ENCODE measurements around the gene CCSAP. TPM values are rescaled to one million over a fixed set of nuclear protein-coding genes. Genes with fewer than 3 reads are reported as not detected.

The CCSAP gene
- total and polyA plus RNA-seq, 2 of the 13 experiments (the other 11 are each of a cell fraction or from before 2014, with no cell fraction given): 3.7 to 9.0 TPM

GRCh38 chr1:229341774-229342655 is 832 bp downstream of the CCSAP start (continued):
- TF ChIP-seq ATF4 (CRISPR knock-in tag; IDR thresholded peaks at IDR 0.05) (peak in 1 of 2 experiments; percentile 39; a peak in 1 of 4 replicates), KLF12 (CRISPR knock-in tag; IDR thresholded peaks at IDR 0.05; ENCODE audit: borderline replicate concordance) (peak; percentile 81; the same call in 1 of the 2 replicates), ZFX (CRISPR knock-in tag; IDR thresholded peaks at IDR 0.05; ENCODE audit: low read depth) (peak; percentile 92), ZNF274 (CRISPR knock-in tag; IDR thresholded peaks at IDR 0.05) (0 out of 2 replicates have a peak, but pooled peaks have one; percentile 12), SIN3A (IDR thresholded peaks at IDR 0.05; ENCODE audit: borderline replicate concordance, low read depth, low read length) (peak; percentile 68; the same call in 1 of the 2 replicates), ZNF335 (CRISPR knock-in tag; IDR thresholded peaks at IDR 0.05) (0 out of 2 replicates have a peak, but pooled peaks have one; percentile 2), ZNF232 (CRISPR knock-in tag; IDR thresholded peaks at IDR 0.05; ENCODE audit: borderline replicate concordance) (peak; percentile 58; the same call in 1 of the 2 replicates), KMT2A (CRISPR knock-in tag; IDR thresholded peaks at IDR 0.05) (peak; percentile 81), KDM6A (CRISPR knock-in tag; IDR thresholded peaks at IDR 0.05; ENCODE audit: low read depth) (no peak), SPEN (CRISPR knock-in tag; IDR thresholded peaks at IDR 0.05; ENCODE audit: low read depth) (peak; percentile 49; the same call in 1 of the 2 replicates), PBX3 (CRISPR knock-in tag; IDR thresholded peaks at IDR 0.05; ENCODE audit: borderline replicate concordance) (no peak), ZNF749 (CRISPR knock-in tag; IDR thresholded peaks at IDR 0.05; ENCODE audit: borderline replicate concordance) (peak; percentile 65; the same call in 1 of the 2 replicates), ZFP1 (CRISPR knock-in tag; IDR thresholded peaks at IDR 0.05) (no peak), ZBTB10 (CRISPR knock-in tag; IDR thresholded peaks at IDR 0.05; ENCODE audit: borderline replicate concordance) (no peak; the same call in 1 of the 2 replicates), SAP130 (CRISPR knock-in tag; IDR thresholded peaks at IDR 0.05; ENCODE audit: low read depth) (peak; percentile 89), AKNA (CRISPR knock-in tag; IDR thresholded peaks at IDR 0.05; ENCODE audit: borderline replicate concordance) (no peak), ZNF782 (CRISPR knock-in tag; IDR thresholded peaks at IDR 0.05; ENCODE audit: borderline replicate concordance) (0 out of 2 replicates have a peak, but pooled peaks have one; percentile 70), HOXA9 (CRISPR knock-in tag; IDR thresholded peaks at IDR 0.05; ENCODE audit: borderline replicate concordance) (0 out of 2 replicates have a peak, but pooled peaks have one; percentile 11)
